B cell (primary cell): ENCODE results near the gene SLC39A11. TPM values are rescaled to one million over a fixed set of nuclear protein-coding genes. Genes with fewer than 3 reads are reported as not detected.

Source experiments
- ATAC-seq: fragments of 200-7000 bp; cut with Tn5 transposase; one replicate; pipeline ENCODE4 v1.10.0; 2021; ENCODE audit warnings: low read depth, mild to moderate bottlenecking, moderate number of reproducible peaks, moderate library complexity
- CTCF ChIA-PET: fragments of 350-600 bp; sonication (Branson Sonifier 250); formaldehyde crosslinking; loops from one replicate; lab custom pipeline; 2021; ENCODE audit warnings: antibody characterized with exemption, inconsistent platforms; lab: Charles Lee
- POLR2A ChIA-PET: fragments of 350-600 bp; sonication (Branson Sonifier 250); formaldehyde crosslinking; loops from one replicate; lab custom pipeline; 2021; ENCODE audit warnings: antibody characterized with exemption; lab: Charles Lee
- DNase-seq: peaks from one replicate; pipeline ENCODE4 v3.0.0; 2013
- H2AFZ ChIP-seq: 2 replicates; pipeline ENCODE4 v1.6.1; 2012; ENCODE audit warnings: mild to moderate bottlenecking, low read depth, low read length; ENCODE audit not compliant: insufficient read depth, poor library complexity, severe bottlenecking
- H3K27ac ChIP-seq, 2 donors: 1 replicate in 1 of 2; 2 replicates in 1 of 2; pipeline ENCODE4 v1.5.1; 2012 to 2013; ENCODE audit warnings: low read length in 2 of 2, mild to moderate bottlenecking in 2 of 2, moderate library complexity in 1 of 2
- H3K27me3 ChIP-seq, 4 experiments: fragments of 200-600 bp in 1 of 4; sonication (generic) in 1 of 4; replicated peaks in 1 of 4; 1 replicate in 2 of 4; 2 replicates in 2 of 4; pipeline versions ENCODE4 v1.6.1 to v1.7.0; 2013 to 2016; ENCODE audit warnings: low read length in 3 of 4, mild to moderate bottlenecking in 2 of 4, mixed read lengths in 1 of 4, moderate library complexity in 1 of 4; ENCODE audit not compliant: insufficient read depth in 4 of 4, control insufficient read depth in 3 of 4; ENCODE audit errors: control extremely low read depth in 1 of 4
- H3K36me3 ChIP-seq, 2 experiments: replicated peaks in 1 of 2; 1 replicate in 1 of 2; 2 replicates in 1 of 2; pipeline versions ENCODE4 v1.6.1 to v1.7.1; 2013; ENCODE audit warnings: low read length in 1 of 2; ENCODE audit not compliant: insufficient read depth in 2 of 2, control insufficient read depth in 1 of 2; ENCODE audit errors: control extremely low read depth in 1 of 2, extremely low read depth in 1 of 2
- H3K4me1 ChIP-seq, 2 donors: fragments of 200-600 bp in 1 of 2; sonication (generic) in 1 of 2; 1 replicate in 1 of 2; 2 replicates in 1 of 2; pipeline versions ENCODE4 v1.5.1 to v1.6.1; 2013 to 2017; ENCODE audit warnings: low read length in 2 of 2; ENCODE audit not compliant: control insufficient read depth in 2 of 2, insufficient read depth in 2 of 2
- H3K4me2 ChIP-seq: replicated peaks from 2 replicates; pipeline ENCODE3; 2012; ENCODE audit warnings: mild to moderate bottlenecking, low read depth, low read length; ENCODE audit not compliant: poor library complexity, severe bottlenecking
- H3K4me3 ChIP-seq, 5 experiments: fragments of 200-600 bp in 1 of 5; sonication (generic) in 1 of 5; 1 replicate in 3 of 5; 2 replicates in 2 of 5; pipeline versions ENCODE4 v1.5.1 to v1.7.0; 2011 to 2016; ENCODE audit warnings: low read length in 4 of 5, mild to moderate bottlenecking in 4 of 5, low read depth in 2 of 5, control low read depth in 1 of 5, moderate library complexity in 1 of 5; ENCODE audit not compliant: insufficient read depth in 1 of 5; ENCODE audit errors: control extremely low read depth in 1 of 5, extremely low read depth in 1 of 5
- H3K79me2 ChIP-seq: fragments of 200-600 bp; sonication (generic); one replicate; pipeline ENCODE4 v1.6.0; 2016; ENCODE audit warnings: low read length; ENCODE audit not compliant: control insufficient read depth, insufficient read depth
- H3K9ac ChIP-seq: fragments of 200-600 bp; sonication (generic); 2 replicates; pipeline ENCODE4 v1.6.1; 2017; ENCODE audit warnings: mild to moderate bottlenecking, low read length, moderate library complexity
- H3K9me3 ChIP-seq, 3 donors: one replicate each; pipeline versions ENCODE4 v1.6.1 to v1.7.1; 2013; ENCODE audit warnings: low read length in 2 of 3; ENCODE audit not compliant: control insufficient read depth in 2 of 3, insufficient read depth in 1 of 3; ENCODE audit errors: control extremely low read depth in 1 of 3
- H4K20me1 ChIP-seq: 2 replicates; pipeline ENCODE4 v1.6.0; 2012; ENCODE audit warnings: mild to moderate bottlenecking, low read length; ENCODE audit not compliant: insufficient read depth, control insufficient read depth, poor library complexity, severe bottlenecking
- H3K27ac Mint-ChIP-seq: one replicate; pipeline ENCODE4 v1.8.0; 2021; ENCODE audit warnings: mixed read lengths
- H3K27me3 Mint-ChIP-seq: one replicate; pipeline ENCODE4 v1.8.0; 2021; ENCODE audit warnings: mixed read lengths
- H3K4me1 Mint-ChIP-seq: one replicate; pipeline ENCODE4 v1.8.0; 2021; ENCODE audit warnings: mixed read lengths
- H3K4me3 Mint-ChIP-seq: one replicate; pipeline ENCODE4 v1.8.0; 2021; ENCODE audit warnings: mixed read lengths
- H3K9me3 Mint-ChIP-seq: one replicate; pipeline ENCODE4 v1.8.0; 2022; ENCODE audit warnings: mixed read lengths; ENCODE audit not compliant: insufficient read depth
- EZH2 ChIP-seq: IDR thresholded peaks from 2 replicates; pipeline ENCODE4 v1.6.1; 2012; ENCODE audit warnings: borderline replicate concordance, low read depth, mild to moderate bottlenecking, moderate library complexity, low read length; ENCODE audit not compliant: insufficient read depth, poor library complexity, severe bottlenecking
- WGBS: methylation state at CpG from one replicate; pipeline ENCODE4 v1.1.5; 2013; ENCODE audit warnings: missing lambda C conversion rate; ENCODE audit not compliant: insufficient coverage; 5-methylcytosine and 5-hydroxymethylcytosine counted together
- intact Hi-C: fragments of 100-400 bp; cut with micrococcal nuclease; formaldehyde crosslinking; loops from one replicate; pipeline ENCODE4 v1.10.0; 2022
- polyA plus RNA-seq: library from polyadenylated mRNA; depleted of rRNA; stranded (reverse); fragments of >200 nt; gene quantifications from 2 replicates; pipeline ENCODE4 v1.2.3, GENCODE V29; 2012
- total RNA-seq, 2 donors: library from RNA; stranded (reverse); fragments of 120-200 nt in 1 of 2; gene quantifications; 1 replicate in 1 of 2; 2 replicates in 1 of 2; pipeline versions ENCODE4 v1.2.3 to v1.2.4, GENCODE V29; 2013 to 2022
- TF ChIP-seq, protein P1 (sequence below): fragments of 200-600 bp; IDR thresholded peaks from one replicate; pipeline ENCODE4 v1.8.0; 2022; ENCODE audit warnings: antibody characterized with exemption, mild to moderate bottlenecking

Gene SLC39A11
- total and polyA plus RNA-seq, 2 donors (not counting 1 experiment from before 2014, with no cell fraction given), result 6.9 to 39.6 TPM

DNA sequence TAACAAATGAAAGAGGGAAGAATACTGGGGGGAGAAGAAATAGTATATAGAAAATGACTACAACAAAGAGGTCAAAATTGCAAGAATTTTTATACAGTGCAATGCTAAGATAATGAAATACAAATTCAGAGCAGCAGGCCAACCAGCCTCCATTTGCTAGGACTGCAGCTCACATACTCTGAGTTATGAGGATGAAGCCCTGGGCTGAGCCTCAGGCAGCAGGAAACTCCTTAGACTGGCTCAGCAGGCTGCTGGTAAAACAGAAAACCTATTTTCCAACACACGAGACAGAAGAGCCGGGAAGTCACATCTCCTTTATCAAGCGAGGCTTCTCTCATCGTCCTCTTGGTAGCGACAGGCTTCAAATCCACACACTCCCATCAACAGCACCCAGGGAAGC is 296.5 kb downstream of the SLC39A11 start:
- Mint-ChIP-seq H3K27ac (no peak overlapping the region), H3K9me3 (peaks cover 45% of the 10 kb centered on the region), H3K4me1 (no peaks in the 10 kb centered on the region), H3K4me3 (no peak overlapping the region), H3K27me3 (no peaks in the 10 kb centered on the region)
- 100% methylated on average over 2 of the region's 5 CpGs for WGBS
- ChIA-PET POLR2A (no interaction called here), CTCF (no interaction called here)
- H3K79me2 ChIP-seq, result no peaks in the 10 kb centered on the region
- no peak overlapping the region for H3K4me2 ChIP-seq
- intact Hi-C loops, result no loop called here
- H3K4me3 ChIP-seq, result no peak overlapping the region
- H2AFZ ChIP-seq, result no peak overlapping the region
- no peak for TF ChIP-seq EZH2
- TF ChIP-seq, protein P1, sequence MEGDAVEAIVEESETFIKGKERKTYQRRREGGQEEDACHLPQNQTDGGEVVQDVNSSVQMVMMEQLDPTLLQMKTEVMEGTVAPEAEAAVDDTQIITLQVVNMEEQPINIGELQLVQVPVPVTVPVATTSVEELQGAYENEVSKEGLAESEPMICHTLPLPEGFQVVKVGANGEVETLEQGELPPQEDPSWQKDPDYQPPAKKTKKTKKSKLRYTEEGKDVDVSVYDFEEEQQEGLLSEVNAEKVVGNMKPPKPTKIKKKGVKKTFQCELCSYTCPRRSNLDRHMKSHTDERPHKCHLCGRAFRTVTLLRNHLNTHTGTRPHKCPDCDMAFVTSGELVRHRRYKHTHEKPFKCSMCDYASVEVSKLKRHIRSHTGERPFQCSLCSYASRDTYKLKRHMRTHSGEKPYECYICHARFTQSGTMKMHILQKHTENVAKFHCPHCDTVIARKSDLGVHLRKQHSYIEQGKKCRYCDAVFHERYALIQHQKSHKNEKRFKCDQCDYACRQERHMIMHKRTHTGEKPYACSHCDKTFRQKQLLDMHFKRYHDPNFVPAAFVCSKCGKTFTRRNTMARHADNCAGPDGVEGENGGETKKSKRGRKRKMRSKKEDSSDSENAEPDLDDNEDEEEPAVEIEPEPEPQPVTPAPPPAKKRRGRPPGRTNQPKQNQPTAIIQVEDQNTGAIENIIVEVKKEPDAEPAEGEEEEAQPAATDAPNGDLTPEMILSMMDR, result no peak
- ATAC-seq, result no peak
- no peak for DNase-seq
- no peaks in the 10 kb centered on the region for H3K27me3 ChIP-seq
- peaks cover 1 to 60% (median 17%) of the 10 kb centered on the region in 3 donors for H3K9me3 ChIP-seq
- H3K4me1 ChIP-seq, result no peaks in the 10 kb centered on the region
- no peak overlapping the region for H3K9ac ChIP-seq
- H3K27ac ChIP-seq, result no peak overlapping the region
- H4K20me1 ChIP-seq, result no peaks in the 10 kb centered on the region
- no peaks in the 10 kb centered on the region for H3K36me3 ChIP-seq

DNA sequence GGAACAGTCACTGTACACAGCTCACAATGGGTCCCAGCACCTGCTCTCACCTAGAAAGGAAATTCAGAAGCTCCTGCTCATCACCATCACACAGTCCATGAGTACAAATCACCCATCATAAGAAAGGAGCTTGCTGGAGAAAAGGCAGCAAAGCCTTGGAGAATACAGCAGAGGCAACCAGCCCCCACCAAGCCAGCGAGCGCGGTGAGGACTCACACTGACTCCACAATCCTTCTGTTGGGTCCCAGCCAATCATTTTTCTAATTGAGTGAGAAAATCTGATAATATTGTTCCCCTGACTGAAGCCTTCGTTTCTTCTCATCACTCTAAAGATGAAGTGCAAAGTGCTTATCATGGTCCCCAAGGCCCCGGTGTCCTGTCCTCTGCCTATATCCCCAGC is 298.3 kb downstream of the SLC39A11 start:
- no peaks in the 10 kb centered on the region for H3K27me3 ChIP-seq
- H2AFZ ChIP-seq, result no peak overlapping the region
- ChIA-PET POLR2A (no interaction called here), CTCF (no interaction called here)
- no peak overlapping the region for H3K27ac ChIP-seq
- no peaks in the 10 kb centered on the region for H3K36me3 ChIP-seq
- TF ChIP-seq EZH2, result no peak
- TF ChIP-seq, protein P1, result no peak
- Mint-ChIP-seq H3K27ac (no peak overlapping the region), H3K4me3 (no peak overlapping the region), H3K27me3 (no peaks in the 10 kb centered on the region), H3K4me1 (no peaks in the 10 kb centered on the region), H3K9me3 (peaks cover 38% of the 10 kb centered on the region)
- 100% methylated on average over 2 of the region's 5 CpGs for WGBS
- DNase-seq (no peak), ATAC-seq (no peak)
- H3K79me2 ChIP-seq, result no peaks in the 10 kb centered on the region
- H3K9ac ChIP-seq, result no peak overlapping the region
- no peaks in the 10 kb centered on the region for H4K20me1 ChIP-seq
- no peak overlapping the region for H3K4me2 ChIP-seq
- H3K4me1 ChIP-seq, result no peaks in the 10 kb centered on the region
- H3K4me3 ChIP-seq, result no peak overlapping the region
- intact Hi-C loops, result no loop called here
- peaks cover 1 to 50% (median 14%) of the 10 kb centered on the region in 3 donors for H3K9me3 ChIP-seq
